GM18858 (cell line): Measurements from ENCODE around the gene TSC22D3.
"Not testable (repeated sequence)": the region's sequence is repeated elsewhere in the genome, so short reads cannot be mapped to it uniquely, and the experiment has no call there.

Experiments
- ATAC-seq: cut with Tn5 transposase; IDR thresholded peaks from one replicate; pipeline ENCODE4 v1.9.1; 2021; ENCODE audit not compliant: unreplicated experiment

The TSC22D3 gene

DNA sequence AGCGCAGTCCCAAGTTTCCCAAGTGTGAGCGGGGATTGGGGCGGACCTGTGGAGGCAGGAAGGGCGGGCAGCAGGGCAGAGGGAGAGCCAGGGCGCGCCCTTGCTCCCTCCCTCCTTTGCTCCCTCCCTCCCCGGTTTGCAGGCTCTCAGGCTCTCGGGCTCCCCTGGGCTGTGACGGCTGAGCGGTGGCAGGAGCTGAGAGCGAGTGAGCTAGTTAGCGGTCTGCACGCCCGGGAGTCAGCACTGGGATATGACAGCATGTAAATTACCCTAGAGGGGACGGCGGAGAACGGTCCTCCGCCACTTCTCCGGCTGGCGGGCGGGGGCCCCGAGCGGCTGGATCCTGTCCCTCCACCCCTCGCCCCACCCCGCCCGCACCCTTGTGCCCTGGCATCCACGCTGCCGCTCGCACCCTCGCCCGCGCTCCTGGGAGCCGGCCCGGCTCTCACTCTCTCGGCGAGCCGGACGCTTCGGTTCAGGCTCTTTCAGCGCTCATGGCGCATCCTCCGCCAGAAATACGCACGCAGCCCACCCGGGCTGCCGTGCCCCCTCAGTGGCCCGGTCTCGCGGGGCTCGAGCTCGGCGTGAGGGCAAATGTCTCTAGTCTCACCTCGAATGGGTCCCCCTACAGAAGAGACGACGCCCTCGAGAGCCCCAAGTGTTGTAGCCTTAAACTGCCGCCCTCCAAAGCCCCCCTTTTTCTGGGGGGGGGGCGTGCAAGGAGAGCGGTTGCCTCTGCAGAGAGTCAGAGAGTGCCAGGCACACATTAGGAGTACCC lies at the start of gene TSC22D3:
Gene TSC22D3 (minus strand): TSS at position 54 of the 778 bp plus-strand sequence. CDS start 368 bp downstream, outside the sequence.
- peak; percentile 64 for ATAC-seq

DNA sequence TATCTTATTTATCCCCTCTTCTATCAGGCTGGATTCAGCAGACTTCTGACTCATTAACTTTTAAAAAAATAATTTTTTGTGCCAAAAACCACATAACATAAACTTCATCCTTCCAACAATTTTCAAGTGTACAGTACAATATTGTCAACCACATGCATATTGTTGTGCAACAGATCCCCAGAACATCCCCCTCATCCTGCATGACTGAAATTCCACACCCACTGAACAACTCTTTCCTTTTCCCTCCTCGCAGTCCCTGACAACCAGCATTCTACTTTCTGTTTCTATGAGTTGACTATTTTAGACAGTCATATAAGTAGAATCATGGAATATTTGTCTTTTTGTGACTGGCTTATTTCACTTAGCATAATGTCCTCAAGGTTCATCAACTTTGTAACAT lies 47.9 kb upstream of the TSC22D3 start:
- ATAC-seq = no peak

GRCh38 chrX:107823042-107823441 lies 47.5 kb upstream of the TSC22D3 start:
- ATAC-seq = no peak

GRCh38 chrX:107818900-107819521 lies 43.4 kb upstream of the TSC22D3 start:
- ATAC-seq = no peak

DNA sequence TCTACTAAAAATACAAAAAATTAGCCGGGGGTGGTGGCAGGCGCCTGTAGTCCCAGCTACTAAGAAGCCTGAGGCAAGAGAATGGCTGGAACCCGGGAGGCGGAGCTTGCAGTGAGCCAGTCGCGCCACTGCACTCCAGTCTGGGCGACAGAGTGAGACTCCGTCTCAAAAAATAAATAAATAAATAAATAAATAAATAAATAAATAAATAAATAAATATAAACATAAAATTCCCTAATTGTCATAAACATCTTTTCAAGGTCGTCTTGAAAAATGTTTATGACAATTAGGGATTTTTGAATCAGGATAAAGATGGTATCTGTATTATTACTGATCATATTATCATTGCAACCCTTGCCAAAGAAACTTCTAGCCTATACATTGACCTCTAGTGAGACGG lies 34.5 kb upstream of the TSC22D3 start:
- ATAC-seq = not testable (repeated sequence)

DNA sequence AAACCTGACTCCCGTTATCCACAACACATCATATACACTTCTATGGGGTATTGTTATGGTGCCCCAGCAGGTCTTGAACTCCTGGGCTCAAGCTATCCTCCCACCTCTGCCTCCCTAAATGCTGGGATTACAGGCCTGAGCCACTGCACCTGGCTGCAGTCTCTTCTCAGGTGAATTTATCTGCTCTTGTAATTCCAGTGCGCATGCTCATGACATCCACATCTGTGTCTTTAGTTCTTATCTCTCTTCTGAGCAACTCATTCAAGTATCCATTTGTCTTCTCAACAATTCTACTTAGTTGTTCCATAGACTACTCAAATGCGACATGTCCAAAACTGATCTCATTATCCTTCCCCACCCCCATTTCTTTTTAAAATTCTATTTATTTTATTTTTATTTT lies 29.6 kb upstream of the TSC22D3 start:
- ATAC-seq = no peak

DNA sequence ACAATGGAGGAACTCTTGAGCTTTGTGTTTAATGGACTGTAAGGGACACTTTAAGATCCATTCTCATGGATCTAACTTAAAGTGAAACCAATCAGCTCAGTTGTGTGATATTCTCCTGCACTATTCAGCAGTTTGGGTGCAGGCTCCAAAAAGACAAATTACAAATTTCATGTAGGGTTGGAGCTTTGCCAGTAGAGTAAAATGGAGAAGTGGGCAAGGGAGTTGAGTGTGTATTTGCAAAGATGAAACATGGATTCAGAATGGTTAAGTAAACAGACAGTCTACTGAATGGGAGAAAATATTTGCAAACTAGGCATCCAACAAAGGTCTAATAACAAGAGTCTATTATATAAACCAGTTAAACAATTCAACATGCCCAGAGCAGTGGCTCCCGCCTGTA lies 28.8 kb upstream of the TSC22D3 start:
- no peak for ATAC-seq

DNA sequence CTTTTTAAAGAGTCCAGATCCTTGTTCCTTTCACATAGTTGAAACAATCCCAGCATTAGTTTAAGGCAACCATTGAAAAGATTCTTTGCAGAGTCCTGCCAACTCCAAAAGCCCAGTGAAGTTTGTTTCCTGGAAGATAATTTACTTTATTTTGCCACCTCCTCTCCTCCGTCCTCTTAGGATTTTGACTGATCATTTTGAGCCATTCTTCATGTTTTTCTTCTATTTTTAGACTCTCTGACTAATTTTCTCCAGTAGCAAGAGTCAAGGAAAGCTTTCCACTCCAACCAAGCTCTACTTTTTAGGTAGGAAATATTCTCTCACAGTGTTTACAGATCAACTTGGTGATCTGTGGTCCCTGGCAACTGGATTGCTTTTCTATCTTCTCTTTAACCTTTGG lies 12.2 kb upstream of the TSC22D3 start:
- no peak for ATAC-seq

- no peak for ATAC-seq
Observed at GRCh38 chrX:107780525-107780924, 4.9 kb upstream of the TSC22D3 start.

GRCh38 chrX:107777536-107777832 lies 1.9 kb upstream of the TSC22D3 start, which contains the start of gene NCBP2L:
Gene NCBP2L, plus strand, starts transcription at chrX:107777733. Its CDS starts 16,488 bp downstream, at chrX:107794221.
- ATAC-seq = no peak

DNA sequence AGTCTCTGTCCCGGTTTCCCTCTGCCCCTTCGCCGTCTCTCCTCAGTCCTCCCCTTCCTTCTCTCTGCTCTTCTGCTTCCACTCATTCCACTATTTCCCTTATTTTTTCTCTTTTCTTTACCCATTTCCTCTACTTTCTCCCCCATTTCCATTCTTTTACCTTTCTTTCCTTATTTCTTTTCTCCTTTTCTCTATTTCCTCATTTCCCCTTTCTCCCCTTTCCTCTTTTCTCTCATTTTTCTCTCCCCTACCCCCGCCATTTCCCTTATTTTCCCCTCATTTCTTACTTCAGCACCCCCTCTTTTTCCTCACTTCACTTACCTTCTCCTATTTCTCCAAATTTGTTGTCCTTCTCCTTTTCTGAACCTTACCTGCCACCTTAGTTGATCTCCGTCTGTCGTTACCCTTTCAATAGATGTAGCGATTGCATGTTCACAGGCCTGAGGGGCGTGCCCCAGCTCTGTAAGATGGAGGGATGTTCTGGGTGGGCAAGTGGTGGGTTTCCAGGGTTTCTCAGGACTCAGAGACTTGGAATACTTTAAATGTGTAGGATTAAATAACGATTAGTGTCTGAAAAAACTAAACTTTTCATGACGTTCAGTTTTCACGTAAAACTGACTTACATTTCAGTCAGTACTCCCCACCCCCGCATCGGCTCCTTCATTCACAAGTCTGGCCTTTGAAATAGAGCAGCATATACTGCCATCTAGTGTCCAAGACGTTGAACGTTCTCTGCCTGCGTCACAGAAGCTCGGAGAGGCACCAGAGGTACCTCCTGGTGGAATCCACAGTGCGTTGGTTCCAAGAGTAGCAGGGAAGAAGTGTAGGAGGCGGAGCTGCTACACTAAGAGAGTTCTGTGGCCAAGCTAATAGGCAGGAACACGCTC lies 1.3 kb upstream of the TSC22D3 start:
- peak; percentile 79 for ATAC-seq

DNA sequence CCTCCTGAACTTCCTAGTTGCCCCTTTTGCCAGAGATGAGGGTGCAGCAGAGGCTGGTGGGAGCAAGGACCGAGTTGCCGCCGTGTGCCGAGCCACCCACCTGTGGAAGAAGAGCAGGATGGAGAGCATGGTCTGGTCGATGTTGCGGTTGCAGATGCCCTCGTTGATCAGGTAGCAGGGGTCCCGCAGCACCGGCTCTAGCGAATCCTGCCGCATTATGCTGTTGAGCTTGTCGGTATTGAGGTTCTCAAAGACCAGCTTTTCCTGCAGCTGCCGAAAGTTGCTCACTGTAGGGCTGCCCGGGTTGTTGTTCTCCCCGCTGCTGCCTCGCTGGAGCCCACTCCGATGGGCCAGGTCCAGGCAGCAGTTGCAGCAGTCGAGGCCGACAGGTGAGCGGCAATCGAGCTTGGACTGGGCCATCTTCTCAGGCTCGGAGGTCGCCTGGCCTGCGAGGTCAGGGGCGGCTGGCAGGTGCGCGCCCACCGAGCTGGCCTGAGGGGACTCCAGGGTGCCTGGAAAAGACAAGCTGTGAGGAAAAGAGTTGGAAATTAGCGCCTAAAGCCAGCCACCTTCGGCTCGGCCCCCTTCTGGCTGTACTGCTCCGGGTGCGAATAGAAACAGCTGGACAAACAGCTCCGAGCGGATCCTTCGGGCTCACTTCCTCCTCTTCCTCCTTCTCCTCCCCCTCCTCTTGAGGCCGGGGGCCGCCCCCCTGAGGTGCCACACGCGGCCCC lies 420 bp downstream of the TSC22D3 start:
- peak; percentile 17 for ATAC-seq

DNA sequence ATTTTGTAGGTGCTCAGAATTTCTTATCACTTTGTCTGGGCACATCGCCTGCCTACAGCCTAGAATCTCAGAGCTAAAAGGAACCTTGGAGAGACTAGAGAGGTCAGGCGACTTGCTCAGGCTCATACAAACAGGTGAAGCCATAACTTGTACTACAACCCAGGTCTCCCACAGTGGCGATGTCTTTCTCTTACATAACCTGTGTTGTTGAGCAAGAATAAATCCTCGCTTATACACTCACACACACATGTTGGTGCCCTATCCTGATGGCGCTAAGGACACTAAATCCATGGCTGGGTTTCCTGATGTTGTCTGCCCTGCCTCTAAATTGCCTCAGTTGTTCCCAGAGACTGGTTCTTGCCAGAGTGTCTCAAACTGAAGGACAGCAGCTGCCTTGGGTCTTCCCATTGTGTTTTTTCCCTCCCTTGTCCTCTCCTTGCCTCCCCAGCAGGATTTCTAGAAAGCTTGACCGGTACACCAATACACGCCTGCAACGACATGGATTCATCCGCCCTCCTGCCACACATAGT lies 1.6 kb downstream of the TSC22D3 start:
- no peak for ATAC-seq

DNA sequence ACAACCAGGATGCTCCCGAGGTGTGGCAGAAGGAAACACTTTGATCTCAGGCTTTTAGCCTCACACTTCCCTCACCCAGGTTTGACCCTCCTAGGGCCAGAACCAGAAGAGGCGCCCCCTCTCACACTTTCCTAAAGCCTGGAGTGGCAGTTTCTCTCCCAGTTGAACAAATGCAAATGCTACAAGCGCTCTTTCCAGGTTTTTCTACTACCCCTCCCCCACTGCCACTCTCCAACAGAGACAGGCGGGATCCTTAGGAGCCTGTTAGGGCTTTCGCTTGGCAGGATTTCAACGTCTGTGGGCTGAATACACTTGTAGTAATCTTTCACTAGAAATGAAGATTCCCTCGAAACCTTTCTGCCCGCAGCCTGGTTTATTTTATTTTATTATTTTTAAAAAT lies 2.4 kb downstream of the TSC22D3 start:
- no peak for ATAC-seq

DNA sequence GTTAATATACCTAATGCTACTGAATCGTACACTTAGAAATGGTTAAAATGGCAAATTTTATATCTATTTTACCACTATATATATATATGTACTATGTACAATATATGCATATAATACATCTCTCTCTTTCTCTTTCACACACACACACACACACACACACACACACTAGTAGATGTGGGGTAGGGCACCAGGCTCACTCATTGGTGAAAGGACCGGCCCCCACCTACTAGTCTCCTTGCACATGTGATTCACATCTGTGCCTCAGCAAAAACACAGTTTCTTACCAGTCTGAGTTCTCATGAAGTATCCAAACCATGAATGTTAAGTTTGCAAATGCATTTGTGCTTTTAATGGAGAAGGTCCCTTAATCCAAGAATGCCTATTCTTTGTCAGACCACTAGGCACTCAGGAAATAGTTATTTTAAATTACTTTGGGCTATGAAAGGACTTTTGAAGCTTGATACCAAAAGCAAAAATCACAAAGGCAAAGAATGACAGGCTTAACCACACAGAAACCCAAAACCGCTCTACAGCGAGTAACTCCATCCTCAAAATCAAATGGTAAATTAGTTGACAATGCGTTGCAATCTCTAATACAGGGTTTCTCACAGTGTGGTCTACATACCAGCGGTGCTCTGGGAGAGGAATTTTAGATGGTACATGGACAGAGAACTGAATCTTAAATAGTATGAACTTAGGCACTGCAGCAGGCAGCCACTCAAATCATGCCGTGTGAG lies 5.8 kb downstream of the TSC22D3 start:
- ATAC-seq = no peak

DNA sequence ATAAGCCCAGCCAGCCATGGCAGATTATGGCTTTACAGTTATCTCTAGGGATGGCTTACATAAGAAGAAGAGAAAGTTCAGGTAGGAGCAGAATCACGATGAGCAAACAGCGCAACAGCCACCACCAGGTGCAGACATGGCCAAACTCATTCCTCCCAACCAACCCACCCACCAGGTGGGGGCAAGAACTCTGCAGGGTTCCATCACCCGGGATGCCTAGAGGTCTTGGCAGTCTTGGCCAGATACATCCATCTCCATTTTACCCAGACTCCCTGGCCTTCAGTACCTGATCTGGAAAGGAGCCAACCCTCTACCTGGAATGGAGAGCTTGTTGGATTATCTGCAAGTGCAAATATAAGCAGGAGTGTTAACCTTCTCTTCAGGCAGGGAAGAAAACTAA lies 7.5 kb downstream of the TSC22D3 start:
- no peak for ATAC-seq

GRCh38 chrX:107766470-107767150 lies 9.0 kb downstream of the TSC22D3 start:
- peak; percentile 46 for ATAC-seq

DNA sequence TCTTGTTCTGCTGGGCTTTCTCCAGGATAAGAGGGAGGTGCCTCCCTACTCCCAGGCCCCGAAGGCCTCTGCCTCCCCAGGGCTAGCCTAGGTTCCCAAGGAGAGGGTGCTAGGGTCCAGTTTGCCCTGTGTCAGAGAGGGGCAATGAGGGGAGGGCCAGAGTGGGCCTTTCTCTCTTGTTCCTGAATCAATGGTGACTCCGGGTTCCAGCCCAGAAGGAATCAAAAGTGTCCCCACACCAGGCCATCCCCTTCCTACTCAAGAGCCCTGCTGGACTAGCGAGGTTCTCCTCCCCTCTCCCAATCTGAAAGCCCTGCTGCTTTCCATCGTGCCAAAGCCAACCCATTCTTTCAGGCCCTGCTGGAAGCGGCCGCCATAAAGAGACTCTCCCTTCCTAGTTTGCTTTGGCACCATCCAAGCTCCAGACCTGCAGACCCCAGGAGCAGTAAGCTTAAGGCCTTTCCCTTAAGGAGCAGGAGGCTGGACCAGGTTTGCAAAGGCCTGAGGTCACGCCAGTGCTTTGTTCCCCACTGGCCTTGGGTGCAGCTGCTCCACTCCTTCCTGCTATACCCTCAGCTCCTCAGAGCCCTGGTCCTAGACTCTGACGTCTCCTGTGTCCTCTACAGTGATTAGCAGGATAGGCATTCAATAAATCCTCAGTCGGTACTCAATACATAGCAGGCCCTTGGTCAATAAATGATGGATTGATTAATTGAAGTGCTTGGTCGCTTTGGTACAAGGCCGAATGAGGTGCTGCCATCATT lies 10.6 kb downstream of the TSC22D3 start:
- no peak for ATAC-seq

- no peak for ATAC-seq
Observed at GRCh38 chrX:107763647-107764046, 11.9 kb downstream of the TSC22D3 start.
